Stomach (tissue), 4 donors: ENCODE results near the gene SFRP5.

Experiments used
- EP300 ChIP-seq: sonication (generic); formaldehyde crosslinking; IDR thresholded peaks from one replicate; pipeline ENCODE4 v1.6.1; 2017; ENCODE audit warnings: antibody characterized with exemption
- POLR2A ChIP-seq, 4 donors: fragments of 450-650 bp; IDR thresholded peaks; one replicate each; pipeline ENCODE4 v1.6.1; 2016; ENCODE audit warnings: antibody characterized with exemption in 4 of 4, control low read depth in 2 of 4, mild to moderate bottlenecking in 1 of 4, moderate library complexity in 1 of 4
- POLR2AphosphoS5 ChIP-seq, 3 donors: sonication (generic); formaldehyde crosslinking; IDR thresholded peaks; one replicate each; pipeline ENCODE4 v1.6.1; 2016; ENCODE audit warnings: antibody characterized with exemption in 3 of 3
- TF ChIP-seq, protein P1 (sequence below), 7 experiments: fragments of 450-650 bp in 4 of 7; fragments of 200-600 bp in 3 of 7; sonication (generic) in 3 of 7; IDR thresholded peaks; one replicate each; pipeline ENCODE4 v1.5.1; 2016 to 2019; ENCODE audit warnings: antibody characterized with exemption in 7 of 7, control low read depth in 2 of 7, mild to moderate bottlenecking in 1 of 7

DNA sequence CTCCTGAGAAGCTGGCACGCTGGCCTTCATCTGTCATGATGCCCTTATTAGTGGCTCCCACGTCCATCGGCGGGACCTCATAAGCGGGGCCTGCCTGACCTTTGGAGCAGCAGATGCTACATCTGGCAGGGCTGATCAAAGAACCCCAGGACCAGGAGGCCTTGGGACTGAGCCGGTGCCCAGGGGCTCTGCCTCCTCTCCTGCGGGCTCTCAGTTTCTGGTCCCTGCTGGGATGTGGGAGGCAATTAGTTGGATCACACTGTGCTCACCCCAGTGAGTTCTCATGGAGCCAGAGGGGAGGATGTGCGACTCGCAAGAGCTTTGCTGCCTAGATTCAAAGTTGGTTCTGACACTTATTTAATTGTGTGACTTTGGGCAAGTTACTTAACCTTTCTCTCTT, 28.7 kb upstream of the SFRP5 start:
- TF ChIP-seq POLR2AphosphoS5 (IDR thresholded peaks at IDR 0.05) (no peak), POLR2A (IDR thresholded peaks at IDR 0.05) (no peak), EP300 (no peak)
- TF ChIP-seq, protein P1, sequence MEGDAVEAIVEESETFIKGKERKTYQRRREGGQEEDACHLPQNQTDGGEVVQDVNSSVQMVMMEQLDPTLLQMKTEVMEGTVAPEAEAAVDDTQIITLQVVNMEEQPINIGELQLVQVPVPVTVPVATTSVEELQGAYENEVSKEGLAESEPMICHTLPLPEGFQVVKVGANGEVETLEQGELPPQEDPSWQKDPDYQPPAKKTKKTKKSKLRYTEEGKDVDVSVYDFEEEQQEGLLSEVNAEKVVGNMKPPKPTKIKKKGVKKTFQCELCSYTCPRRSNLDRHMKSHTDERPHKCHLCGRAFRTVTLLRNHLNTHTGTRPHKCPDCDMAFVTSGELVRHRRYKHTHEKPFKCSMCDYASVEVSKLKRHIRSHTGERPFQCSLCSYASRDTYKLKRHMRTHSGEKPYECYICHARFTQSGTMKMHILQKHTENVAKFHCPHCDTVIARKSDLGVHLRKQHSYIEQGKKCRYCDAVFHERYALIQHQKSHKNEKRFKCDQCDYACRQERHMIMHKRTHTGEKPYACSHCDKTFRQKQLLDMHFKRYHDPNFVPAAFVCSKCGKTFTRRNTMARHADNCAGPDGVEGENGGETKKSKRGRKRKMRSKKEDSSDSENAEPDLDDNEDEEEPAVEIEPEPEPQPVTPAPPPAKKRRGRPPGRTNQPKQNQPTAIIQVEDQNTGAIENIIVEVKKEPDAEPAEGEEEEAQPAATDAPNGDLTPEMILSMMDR (IDR thresholded peaks at IDR 0.05), result no peak
